Erythroblast (primary cell): Measurements from ENCODE around the gene NOS1AP.

Experiments
- DNase-seq, 2 experiments: peaks; one replicate each; lab custom pipeline; 2025; lab: John Stamatoyannopoulos, UW
- GATA1 ChIP-seq: IDR thresholded peaks from 2 replicates; pipeline ENCODE4 v1.6.1; 2011; ENCODE audit warnings: low read depth, mild to moderate bottlenecking, control low read depth, low read length, moderate library complexity
- POLR2A ChIP-seq: IDR thresholded peaks from 2 replicates; pipeline ENCODE4 v1.6.1; 2011; ENCODE audit warnings: mild to moderate bottlenecking, low read length

Gene NOS1AP

DNA sequence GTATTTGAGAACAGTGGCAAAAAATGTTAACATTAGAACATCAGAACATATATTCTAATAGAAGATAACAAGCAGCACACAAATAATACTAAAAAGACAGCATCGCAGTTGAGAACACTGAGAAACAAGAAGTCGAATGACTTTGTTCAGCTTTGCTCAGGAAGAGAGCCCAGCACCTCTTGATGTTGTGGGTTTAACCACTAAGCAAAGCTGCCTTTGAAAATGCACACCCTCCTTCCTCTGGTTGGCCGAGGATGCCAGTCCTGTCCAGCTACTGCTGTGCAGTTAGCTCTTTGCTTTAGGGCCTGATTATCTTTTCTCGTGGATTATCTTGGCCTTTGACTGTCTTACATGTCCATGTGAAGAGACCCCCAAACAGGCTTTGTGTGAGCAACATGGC lies 246.7 kb downstream of the NOS1AP start:
- TF ChIP-seq POLR2A = no peak
- no peak for TF ChIP-seq GATA1
- no peak for DNase-seq

DNA sequence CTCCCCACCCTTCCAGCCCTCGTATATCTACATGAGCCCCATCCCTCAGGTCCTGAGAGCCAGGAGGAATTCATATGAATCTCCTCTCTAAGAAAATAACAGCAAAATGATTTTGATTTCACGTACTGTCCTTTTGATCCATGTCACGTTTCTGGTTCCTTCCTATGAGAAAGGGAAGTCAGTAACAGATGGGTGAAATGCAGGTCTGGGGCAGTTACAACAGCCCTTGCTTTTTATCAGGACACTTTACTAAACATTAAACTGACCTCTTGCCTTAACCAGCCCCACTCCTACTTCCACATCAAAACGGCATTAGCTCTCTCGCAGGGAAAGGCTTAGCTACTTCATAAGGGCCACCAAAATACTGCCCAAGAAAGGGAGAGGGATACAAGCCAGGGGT lies 248.1 kb downstream of the NOS1AP start:
- no peak for DNase-seq
- TF ChIP-seq POLR2A = no peak
- TF ChIP-seq GATA1 = no peak

DNA sequence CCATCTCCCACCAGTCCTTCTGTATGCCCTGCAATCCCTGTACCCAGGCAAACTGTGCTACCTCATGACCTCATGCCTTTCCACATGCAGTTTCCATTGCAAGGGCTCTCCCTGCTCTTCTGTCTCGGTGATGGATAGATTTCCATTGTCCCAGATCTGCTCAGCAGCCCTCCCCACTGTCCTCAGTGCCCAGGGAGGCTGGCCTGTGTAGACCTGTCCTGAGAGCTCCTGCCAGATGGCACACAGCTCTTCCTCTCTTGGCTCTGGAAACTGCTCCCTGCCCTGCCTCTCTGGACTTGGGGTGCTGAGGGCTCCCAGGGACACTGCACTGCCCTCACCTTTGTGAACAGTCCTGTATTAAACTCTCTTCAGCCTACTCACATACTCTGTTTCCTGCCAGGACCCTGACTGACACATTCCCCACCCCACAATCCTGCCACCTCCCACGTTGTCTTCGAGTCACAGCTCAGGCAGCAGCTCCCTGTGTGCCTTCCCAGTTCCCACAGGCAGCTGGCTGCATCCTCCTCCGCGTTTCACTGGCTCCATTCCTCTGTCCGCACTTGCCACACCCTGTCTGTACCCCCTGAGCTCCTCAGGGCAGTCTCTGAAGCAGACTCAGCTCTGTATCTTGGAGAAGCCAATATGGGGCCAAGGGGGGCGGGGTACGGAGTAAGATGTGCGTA lies 250.1 kb downstream of the NOS1AP start:
- DNase-seq = no peak
- no peak for TF ChIP-seq GATA1
- TF ChIP-seq POLR2A = no peak

DNA sequence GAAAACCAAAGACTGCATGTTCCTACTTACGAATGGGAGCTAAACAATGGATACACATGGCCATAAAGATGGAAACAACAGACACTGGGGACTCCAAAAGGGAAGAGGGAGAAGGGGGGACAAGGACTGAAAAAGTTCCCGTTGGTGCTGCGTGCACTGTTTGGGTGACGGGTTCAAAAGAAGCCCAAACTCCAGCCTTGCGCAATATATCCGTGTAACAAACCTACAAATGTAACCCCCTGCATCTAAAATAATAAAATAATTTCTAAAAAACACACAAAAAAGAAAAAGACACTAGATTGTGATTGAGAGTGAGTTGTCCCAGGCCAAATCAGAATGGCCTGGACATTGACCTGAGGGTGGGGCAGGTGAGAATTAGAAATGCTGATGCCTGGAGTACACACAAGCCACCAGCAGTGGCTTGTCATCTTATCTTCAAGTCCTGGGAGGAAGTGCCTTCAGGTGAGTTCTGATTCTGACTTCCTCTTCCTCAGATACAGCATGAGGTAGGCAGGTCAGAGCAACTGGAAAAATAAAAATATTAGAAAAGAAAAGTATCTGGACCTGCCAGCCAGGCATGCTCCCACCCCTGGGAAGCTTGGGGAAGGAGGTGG lies 252.4 kb downstream of the NOS1AP start:
- no peak for DNase-seq
- TF ChIP-seq POLR2A = no peak
- no peak for TF ChIP-seq GATA1

DNA sequence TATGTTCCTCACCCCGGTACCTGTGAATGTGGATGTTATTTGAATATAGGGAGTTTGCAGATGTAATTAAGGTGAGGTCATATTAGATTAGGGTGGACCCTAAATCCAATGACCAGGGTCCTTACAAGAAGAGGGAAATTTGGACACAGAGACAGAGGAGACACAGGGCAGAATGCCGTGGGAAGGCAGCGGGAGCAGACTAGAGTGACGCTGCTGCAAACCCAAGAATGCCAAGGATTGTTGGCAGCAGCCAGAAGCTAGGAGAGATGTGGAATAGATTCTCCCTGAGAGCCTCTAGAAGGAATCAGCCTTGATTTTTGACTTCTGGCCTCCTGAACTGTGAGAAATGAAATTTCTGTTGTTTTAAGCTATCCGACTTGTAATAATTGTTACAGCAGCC lies 253.5 kb downstream of the NOS1AP start:
- no peak for DNase-seq
- TF ChIP-seq POLR2A (no peak), GATA1 (no peak)

DNA sequence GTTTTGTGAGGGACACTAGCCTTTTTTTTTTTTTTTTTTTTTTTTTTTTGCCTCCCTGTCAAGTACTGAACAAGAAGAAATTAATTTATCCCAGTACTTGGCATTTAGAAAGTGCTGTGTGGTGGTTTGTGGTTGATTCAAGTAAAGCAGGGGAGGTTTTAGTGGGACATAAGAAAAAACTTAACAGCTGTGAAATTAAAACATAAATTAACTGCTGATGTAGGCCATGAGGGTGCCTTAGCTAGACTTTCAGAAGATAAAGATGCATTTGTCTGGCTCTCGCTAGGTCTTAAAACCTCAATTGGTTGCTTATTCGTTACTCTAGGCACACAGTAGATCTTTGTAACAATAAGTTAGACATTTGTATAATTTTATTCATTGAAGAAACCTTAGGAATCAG lies 254.9 kb downstream of the NOS1AP start:
- no peak for TF ChIP-seq GATA1
- TF ChIP-seq POLR2A = no peak
- no peak for DNase-seq

DNA sequence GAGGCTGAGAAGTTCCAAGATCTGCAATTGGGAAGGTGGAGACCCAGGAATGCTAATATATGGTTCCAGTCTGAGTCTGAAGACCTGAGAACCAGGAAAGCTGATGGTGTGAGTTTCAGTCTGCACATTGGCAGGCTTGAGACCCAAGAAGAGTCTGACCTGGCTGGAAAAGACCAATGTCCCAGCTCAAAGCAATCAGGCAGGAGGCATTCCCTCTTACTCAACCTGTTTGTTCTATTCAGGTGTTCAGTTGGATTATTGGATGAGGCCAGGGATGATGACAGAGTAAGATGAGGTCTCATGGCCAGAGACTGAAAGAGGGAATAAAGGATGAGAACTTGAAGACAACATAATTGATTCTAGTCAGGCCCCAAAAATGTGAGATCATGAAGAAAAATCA lies 257.1 kb downstream of the NOS1AP start:
- TF ChIP-seq GATA1 (no peak), POLR2A (no peak)
- no peak for DNase-seq

DNA sequence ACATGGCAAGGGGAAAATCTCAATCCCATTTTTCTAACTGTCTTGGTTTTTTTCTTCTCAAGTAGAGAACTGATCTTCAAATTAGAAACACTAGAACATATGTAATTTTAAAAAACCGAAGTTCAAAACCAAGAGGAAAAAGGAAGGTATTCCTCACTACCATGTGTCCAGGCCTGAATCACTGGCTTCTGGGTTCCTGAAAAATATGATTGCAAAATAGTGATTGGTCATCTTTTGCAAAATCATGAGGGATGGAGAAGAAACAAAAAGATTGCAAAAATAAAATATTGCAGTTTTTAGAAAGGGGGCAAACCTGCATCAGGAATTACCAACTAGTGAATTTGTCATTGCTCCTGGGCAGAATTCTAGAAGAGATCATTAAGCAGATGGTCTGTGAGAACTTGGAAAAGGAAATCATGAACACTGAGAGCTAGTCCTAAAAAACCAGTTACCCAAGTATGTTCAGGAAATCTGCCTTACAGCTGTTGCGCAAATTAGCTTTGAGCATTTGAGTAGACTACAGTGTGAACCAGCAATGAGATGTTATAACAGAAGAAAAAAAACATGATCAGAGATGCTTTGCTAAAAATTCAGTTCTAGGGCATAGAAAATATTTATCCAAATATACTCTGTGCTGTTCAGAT lies 257.8 kb downstream of the NOS1AP start:
- DNase-seq = no peak
- no peak for TF ChIP-seq GATA1
- no peak for TF ChIP-seq POLR2A

DNA sequence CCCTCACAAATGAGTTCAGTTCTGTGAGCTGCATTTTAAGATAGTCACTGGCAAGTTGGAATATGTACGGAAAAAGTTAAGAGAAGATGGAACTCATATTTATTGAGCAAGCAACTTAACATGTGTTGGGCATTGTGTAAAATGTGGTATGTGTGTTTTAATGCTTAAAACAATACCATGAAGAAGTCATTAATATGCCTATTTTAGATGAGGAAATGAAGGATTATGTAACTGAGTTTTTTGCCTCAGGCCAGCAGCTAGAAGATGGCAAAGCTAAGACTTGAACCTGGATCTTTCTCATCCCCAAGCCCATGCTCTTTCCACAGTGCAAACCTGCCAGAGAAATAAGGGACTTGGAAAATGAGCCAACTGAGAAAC lies 258.3 kb downstream of the NOS1AP start:
- DNase-seq = no peak
- TF ChIP-seq POLR2A (no peak), GATA1 (no peak)

DNA sequence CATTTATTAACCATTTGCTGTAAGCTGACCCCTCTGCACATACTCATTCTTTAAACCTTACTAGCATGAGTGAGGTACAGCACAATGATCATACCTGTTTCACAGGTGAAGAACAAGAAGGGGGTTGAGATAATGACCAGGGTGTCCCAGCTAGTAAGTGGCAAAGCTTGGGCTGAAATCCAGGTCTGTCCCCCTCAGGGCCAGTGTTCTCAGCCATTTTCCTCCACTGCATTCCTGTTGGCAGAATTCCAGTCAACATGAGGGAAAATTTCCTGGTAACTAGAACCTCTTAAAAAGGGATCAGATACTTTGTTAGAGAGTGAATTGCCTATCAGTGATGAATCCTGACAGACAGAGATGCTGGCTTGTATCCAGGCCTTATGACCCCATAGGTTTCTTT lies 259.0 kb downstream of the NOS1AP start:
- no peak for TF ChIP-seq POLR2A
- no peak for DNase-seq

DNA sequence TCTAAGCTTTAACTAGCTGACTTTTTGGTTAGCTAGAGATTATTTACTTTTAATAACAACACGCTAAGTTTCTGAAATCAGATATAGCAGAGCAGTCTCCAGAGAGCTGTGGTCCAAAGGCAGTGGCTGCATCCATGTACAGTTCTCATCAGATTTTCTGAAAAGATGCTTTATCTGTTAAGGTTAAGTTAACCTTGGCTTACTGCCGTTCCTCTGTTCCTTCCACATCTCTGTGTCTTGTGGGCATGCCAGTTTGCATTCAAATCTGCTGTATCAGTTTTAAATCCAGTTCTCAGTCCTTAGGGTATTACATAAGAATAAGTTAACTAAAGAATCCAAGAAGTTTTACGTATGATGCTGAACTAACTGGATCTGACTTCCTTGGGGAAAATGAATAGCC lies 260.3 kb downstream of the NOS1AP start:
- no peak for DNase-seq
- TF ChIP-seq POLR2A (no peak), GATA1 (no peak)

DNA sequence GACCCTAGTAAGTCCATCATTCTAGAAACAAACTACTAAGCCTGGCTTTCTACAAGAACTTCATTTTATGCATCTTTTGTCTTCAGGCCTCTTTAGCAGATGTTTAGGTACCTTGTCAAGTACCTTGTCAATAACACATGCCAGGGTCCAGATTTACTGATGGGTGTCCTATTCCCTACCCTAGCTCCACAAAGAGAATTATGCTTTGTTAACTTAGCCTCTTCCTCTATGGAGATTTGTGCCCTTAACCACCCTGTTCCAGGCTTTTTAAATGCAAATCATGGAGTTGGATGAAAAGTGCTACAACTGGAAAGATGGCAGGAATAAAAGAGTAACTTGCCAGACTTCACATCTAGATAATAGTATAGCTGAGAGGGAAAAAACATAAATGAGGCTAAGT lies 264.5 kb downstream of the NOS1AP start:
- no peak for DNase-seq
- no peak for TF ChIP-seq GATA1
- no peak for TF ChIP-seq POLR2A

DNA sequence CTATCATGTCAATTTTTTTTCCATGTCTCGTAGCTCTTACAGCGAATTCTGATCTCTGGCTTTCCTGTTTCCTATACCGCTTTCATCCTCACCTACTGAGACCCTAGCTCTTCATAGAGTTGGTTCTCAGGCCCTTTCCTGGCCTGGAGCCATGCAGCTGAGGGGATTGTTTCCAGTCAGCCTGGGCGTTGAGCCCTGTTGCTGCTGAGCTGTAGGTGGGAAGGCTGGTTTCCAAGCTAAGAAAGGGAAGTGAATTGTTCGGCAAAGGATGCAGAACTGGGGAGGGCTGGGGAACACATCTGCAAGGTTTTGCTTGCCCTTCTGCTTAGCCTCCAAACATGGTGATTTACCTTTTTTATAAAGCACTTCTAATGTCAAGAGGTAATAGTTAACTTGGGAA lies 265.6 kb downstream of the NOS1AP start:
- no peak for DNase-seq
- TF ChIP-seq POLR2A (no peak), GATA1 (no peak)

DNA sequence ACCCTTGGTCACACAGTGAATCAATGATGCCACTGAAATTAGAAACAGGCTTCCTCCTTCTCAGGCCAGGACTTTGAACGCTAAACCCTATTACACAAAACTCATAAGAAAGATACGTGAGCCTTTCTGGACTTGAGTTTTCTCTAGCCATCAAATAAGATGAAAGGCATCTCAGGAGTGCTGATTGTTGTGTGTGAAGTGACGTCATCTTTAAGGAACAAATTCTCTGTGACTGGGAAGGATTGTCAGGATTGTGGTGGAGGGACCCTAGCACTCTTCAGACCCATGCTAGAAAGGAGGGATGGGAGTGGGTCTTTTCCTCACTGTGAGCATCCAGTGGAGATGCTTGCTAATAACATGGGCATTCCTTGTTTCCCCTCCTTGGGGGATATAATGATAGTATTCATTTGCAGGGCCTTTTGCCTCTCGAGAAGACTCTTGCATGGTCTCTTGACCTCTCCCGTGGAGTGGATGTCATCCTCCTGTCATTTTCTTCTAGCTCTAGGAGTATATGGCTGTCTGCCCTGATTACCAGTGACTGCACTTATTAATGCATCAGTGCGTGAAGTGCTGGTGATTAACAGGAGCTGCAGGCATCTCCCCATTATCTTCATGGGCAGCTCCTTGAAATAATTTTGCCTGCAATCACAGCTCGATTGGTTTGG lies 267.3 kb downstream of the NOS1AP start:
- DNase-seq = no peak
- TF ChIP-seq GATA1 (no peak), POLR2A (no peak)
